Left ventricle myocardium inferior (tissue), 1 donor: ENCODE results near the gene DCUN1D2. TPM values are rescaled to one million over a fixed set of nuclear protein-coding genes. Genes with fewer than 3 reads are reported as not detected.
A peak's percentile ranks its signal among the peaks of the same experiment; 100 is the strongest.

Experiments
- DNase-seq: peaks from one replicate; pipeline ENCODE4 v3.0.0-alpha.2; 2020
- H3K27ac ChIP-seq: fragments of 200-600 bp; replicated peaks from 2 replicates; pipeline ENCODE4 v1.8.0; 2021
- H3K27me3 ChIP-seq: fragments of 200-600 bp; 2 replicates; pipeline ENCODE4 v1.8.0; 2021; ENCODE audit warnings: low read depth
- H3K36me3 ChIP-seq: fragments of 200-600 bp; 2 replicates; pipeline ENCODE4 v1.8.0; 2021
- H3K4me1 ChIP-seq: fragments of 200-600 bp; 2 replicates; pipeline ENCODE4 v1.8.0; 2021
- H3K4me3 ChIP-seq: fragments of 200-600 bp; 2 replicates; pipeline ENCODE4 v1.8.0; 2021; ENCODE audit warnings: mild to moderate bottlenecking, moderate library complexity
- H3K9me3 ChIP-seq: fragments of 200-600 bp; replicated peaks from 2 replicates; pipeline ENCODE4 v1.8.0; 2021
- CTCF ChIP-seq: fragments of 200-600 bp; IDR thresholded peaks from 2 replicates; pipeline ENCODE4 v1.8.0; 2021; ENCODE audit warnings: antibody characterized with exemption, mild to moderate bottlenecking, borderline replicate concordance
- intact Hi-C: fragments of 100-400 bp; cut with micrococcal nuclease; formaldehyde crosslinking; loops from one replicate; pipeline ENCODE4 v1.11.0; 2022
- total RNA-seq: library from RNA; stranded (reverse); fragmentation: NEBNext Ultra II Directional; extraction: Animal tissue kit (Norgen Biotek cat#: 25700); gene quantifications from one replicate; pipeline ENCODE4 v1.2.1, GENCODE V29; 2021
- donor health status: DM: no; HTN: yes; CAD: no; lungs with severe emphysema.

The DCUN1D2 gene
- total RNA-seq, 1 donor from 2014 or later = 196 TPM

GRCh38 chr13:113420833-113421600, 69.5 kb downstream of the DCUN1D2 start:
- Histone ChIP-seq H3K4me1 (no peaks in the 10 kb centered on the region), H3K27me3 (no peaks in the 10 kb centered on the region), H3K36me3 (peaks cover 43% of the 10 kb centered on the region), H3K9me3 (no peaks in the 10 kb centered on the region), H3K27ac (no peak overlapping the region), H3K4me3 (no peak overlapping the region)
- DNase-seq = no peak
- intact Hi-C loops = no loop called here
- no peak for TF ChIP-seq CTCF

- no peak for TF ChIP-seq CTCF
- intact Hi-C loops = no loop called here
- Histone ChIP-seq H3K27me3 (peaks cover under 1% of the 10 kb centered on the region), H3K27ac (no peak overlapping the region), H3K36me3 (peaks cover 39% of the 10 kb centered on the region), H3K9me3 (no peaks in the 10 kb centered on the region), H3K4me3 (no peak overlapping the region), H3K4me1 (peaks cover 2% of the 10 kb centered on the region)
- no peak for DNase-seq
These were observed 70.3 kb downstream of the DCUN1D2 start for GRCh38 chr13:113420232-113420631.

GRCh38 chr13:113419531-113420193, 70.8 kb downstream of the DCUN1D2 start:
- Histone ChIP-seq H3K36me3 (peaks cover 39% of the 10 kb centered on the region), H3K4me3 (no peak overlapping the region), H3K27ac (no peak overlapping the region), H3K27me3 (peaks cover 6% of the 10 kb centered on the region), H3K9me3 (no peaks in the 10 kb centered on the region), H3K4me1 (peaks cover 7% of the 10 kb centered on the region)
- no peak for TF ChIP-seq CTCF
- no peak for DNase-seq
- intact Hi-C loops = no loop called here

DNA sequence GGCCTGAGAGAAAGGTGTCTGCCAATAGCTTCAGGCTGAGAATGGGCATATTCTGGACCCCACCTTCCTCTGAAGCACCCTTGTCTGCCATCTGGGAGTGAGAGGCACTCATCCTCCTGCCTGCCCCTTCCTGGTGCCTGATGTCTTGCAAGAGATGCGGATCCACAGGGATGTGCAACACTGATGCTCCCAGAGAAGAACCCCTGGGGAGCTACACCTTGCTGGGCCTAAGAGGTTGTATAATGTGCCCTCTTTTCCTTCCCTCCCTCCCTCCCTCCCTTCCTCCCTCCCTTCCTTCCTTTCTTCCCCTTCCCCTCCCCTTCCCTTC, 71.8 kb downstream of the DCUN1D2 start:
- DNase-seq = no peak
- Histone ChIP-seq H3K36me3 (peaks cover 33% of the 10 kb centered on the region), H3K27ac (peak overlapping the region; percentile 42), H3K9me3 (no peaks in the 10 kb centered on the region), H3K4me1 (peaks cover 17% of the 10 kb centered on the region), H3K27me3 (peaks cover 6% of the 10 kb centered on the region), H3K4me3 (no peak overlapping the region)
- intact Hi-C loops = no loop called here
- no peak for TF ChIP-seq CTCF

DNA sequence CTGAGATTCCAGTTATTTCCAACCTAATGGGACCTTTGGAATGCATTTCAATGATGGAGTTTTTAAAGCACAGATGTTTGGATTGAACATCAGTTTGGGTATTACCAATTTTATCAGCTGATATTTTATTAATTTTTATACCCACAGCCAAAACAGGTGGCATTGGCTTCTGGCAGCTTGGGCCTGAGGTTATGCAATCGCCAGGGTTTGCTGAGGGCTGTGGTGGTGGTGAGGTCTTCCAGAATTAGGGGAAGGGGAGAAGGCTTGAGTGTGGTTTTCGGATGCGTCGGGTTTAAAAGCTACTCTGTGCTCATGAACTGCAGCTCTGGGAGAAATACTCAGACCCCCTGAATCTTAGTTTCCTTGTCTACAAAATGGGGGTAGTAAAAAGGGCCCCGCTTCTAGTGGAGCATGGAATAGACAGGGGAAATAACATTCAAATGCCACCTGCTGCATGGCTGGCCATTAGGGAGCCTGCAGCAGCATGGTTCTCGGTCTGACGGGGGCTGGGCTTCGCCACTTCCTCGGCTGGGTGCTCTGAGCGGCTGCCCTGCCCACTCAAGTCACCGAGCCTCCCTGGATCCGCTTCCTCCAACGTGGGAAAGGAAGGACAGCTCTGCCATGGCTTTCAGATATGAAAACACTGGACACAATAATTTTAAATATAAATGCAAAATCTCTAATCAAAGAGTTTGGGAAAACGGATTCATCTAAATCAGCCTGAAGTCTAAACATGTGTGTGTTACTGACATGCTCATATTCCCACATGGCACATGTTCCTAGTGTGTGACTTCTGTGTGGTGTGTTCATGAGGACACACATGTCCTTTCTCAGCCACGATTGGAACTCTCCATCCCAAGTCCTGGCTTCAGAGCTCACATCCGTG, 72.4 kb downstream of the DCUN1D2 start:
- Histone ChIP-seq H3K27me3 (peaks cover 6% of the 10 kb centered on the region), H3K27ac (peak overlapping the region; percentile 93)
- intact Hi-C loops = no loop called here

More for the DNA sequence above, 72.4 kb downstream of the DCUN1D2 start:
- no peak for DNase-seq
- TF ChIP-seq CTCF = no peak
- Histone ChIP-seq H3K9me3 (no peaks in the 10 kb centered on the region), H3K4me1 (peaks cover 21% of the 10 kb centered on the region), H3K36me3 (peaks cover 28% of the 10 kb centered on the region), H3K4me3 (no peak overlapping the region)
